ENCODE results near the gene CHMP5. TPM values are rescaled to one million over a fixed set of nuclear protein-coding genes. Genes with fewer than 3 reads are reported as not detected.
A peak's percentile ranks its signal among the peaks of the same experiment; 100 is the strongest.

Gene CHMP5
- total RNA-seq, 1 experiment from 2014 or later: 63.0 TPM

GRCh38 chr9:33232815-33233214 is 32.0 kb upstream of the CHMP5 start:
- intact Hi-C loops (cut with micrococcal nuclease; ENCODE audit: unreplicated experiment): loop anchor here (5.0 to 10.0 kb wide), 2 partner anchors 224 to 582 kb away; partner anchors contain the start of gene UBE2R2
- peak overlapping the region; percentile 38; the same call in 1 of the 2 replicates for H3K4me2 ChIP-seq
- H3K36me3 ChIP-seq (ENCODE audit: low read depth): no peaks in the 10 kb centered on the region
- no TSS peak for BruUV-seq (replicated peaks)
- H3K4me1 ChIP-seq (replicated peaks; ENCODE audit: insufficient read depth): peaks cover 67% of the 10 kb centered on the region
- H4K20me1 ChIP-seq (ENCODE audit: insufficient read depth): no peaks in the 10 kb centered on the region
- ChIA-PET POLR2A (ENCODE audit: unreplicated experiment) (interaction anchor here (0.6 kb wide), 1 partner anchor 842 kb away, joined by 3 read pairs; no protein-coding TSS in a partner anchor), CTCF (interaction anchor here (0.6 kb wide), 1 partner anchor 241 kb away, joined by 4 read pairs; the partner anchor contains the start of gene NOL6)
- no peak for DNase-seq
- H2AFZ ChIP-seq: no peak overlapping the region
- H3F3A ChIP-seq (ENCODE audit: insufficient read depth, low read depth): peaks cover 33% of the 10 kb centered on the region; the same call in 1 of the 2 replicates
- H3K79me2 ChIP-seq (ENCODE audit: low read depth): no peaks in the 10 kb centered on the region
- TF ChIP-seq CTCF (conservative IDR thresholded peaks at IDR 0.05): no peak
- H3K4me3 ChIP-seq: no peak overlapping the region
- no peak overlapping the region for H3K27ac ChIP-seq
- no peaks in the 10 kb centered on the region for H3K27me3 ChIP-seq (ENCODE audit: insufficient read depth, low read depth)
- no peaks in the 10 kb centered on the region for H3K9me2 ChIP-seq (ENCODE audit: insufficient read depth)
- H3K9me3 ChIP-seq (ENCODE audit: insufficient read depth, low read depth): no peaks in the 10 kb centered on the region

GRCh38 chr9:33233626-33234342 is 31.1 kb upstream of the CHMP5 start:
- Histone ChIP-seq H3F3A (ENCODE audit: insufficient read depth, low read depth) (peaks cover 33% of the 10 kb centered on the region; the same call in 1 of the 2 replicates), H3K79me2 (ENCODE audit: low read depth) (no peaks in the 10 kb centered on the region), H3K9me2 (ENCODE audit: insufficient read depth) (no peaks in the 10 kb centered on the region), H4K20me1 (ENCODE audit: insufficient read depth) (no peaks in the 10 kb centered on the region), H3K27me3 (ENCODE audit: insufficient read depth, low read depth) (no peaks in the 10 kb centered on the region), H3K4me2 (peak overlapping the region; percentile 38), H3K4me3 (no peak overlapping the region), H2AFZ (no peak overlapping the region), H3K4me1 (replicated peaks; ENCODE audit: insufficient read depth) (peaks cover 63% of the 10 kb centered on the region), H3K36me3 (ENCODE audit: low read depth) (no peaks in the 10 kb centered on the region), H3K9me3 (ENCODE audit: insufficient read depth, low read depth) (no peaks in the 10 kb centered on the region), H3K27ac (peak overlapping the region; percentile 11; the same call in 1 of the 2 replicates)
- DNase-seq: peak; percentile 86 to 91
- TF ChIP-seq CTCF (conservative IDR thresholded peaks at IDR 0.05) (no peak), EZH2 (IDR thresholded peaks at IDR 0.05; ENCODE audit: low read depth) (no peak)
- intact Hi-C loops (cut with micrococcal nuclease; ENCODE audit: unreplicated experiment): loop anchor here (5.0 to 10.0 kb wide), 2 partner anchors 224 to 581 kb away; partner anchors contain the start of gene UBE2R2
- BruUV-seq (replicated peaks): TSS peak; percentile 29
- ChIA-PET POLR2A (ENCODE audit: unreplicated experiment) (interaction anchor here (0.5 to 0.6 kb wide), 2 partner anchors 148 to 806 kb away, joined by 7 to 27 read pairs; no protein-coding TSS in a partner anchor), CTCF (interaction anchor here (0.6 to 0.8 kb wide), 2 partner anchors 213 to 240 kb away, joined by 4 to 7 read pairs; partner anchors contain the start of genes AQP3 and NOL6)

GRCh38 chr9:33234511-33235467 is 30.1 kb upstream of the CHMP5 start:
- H3K36me3 ChIP-seq (ENCODE audit: low read depth): no peaks in the 10 kb centered on the region
- H4K20me1 ChIP-seq (ENCODE audit: insufficient read depth): no peaks in the 10 kb centered on the region
- H3F3A ChIP-seq (ENCODE audit: insufficient read depth, low read depth): peaks cover 33% of the 10 kb centered on the region; the same call in 1 of the 2 replicates
- BruUV-seq (replicated peaks): TSS peak; percentile 65
- intact Hi-C loops (cut with micrococcal nuclease; ENCODE audit: unreplicated experiment): loop anchor here (5.0 to 10.0 kb wide), 2 partner anchors 223 to 580 kb away; partner anchors contain the start of gene UBE2R2
- no peaks in the 10 kb centered on the region for H3K9me2 ChIP-seq (ENCODE audit: insufficient read depth)
- ChIA-PET POLR2A (ENCODE audit: unreplicated experiment) (interaction anchor here (0.5 kb wide), 2 partner anchors 30 to 131 kb away, joined by 3 to 7 read pairs; partner anchors contain the start of genes BAG1 and CHMP5), CTCF (interaction anchor here (0.6 to 0.8 kb wide), 2 partner anchors 212 to 996 kb away, joined by 3 to 7 read pairs; partner anchors contain the start of gene AQP3)
- no peaks in the 10 kb centered on the region for H3K27me3 ChIP-seq (ENCODE audit: insufficient read depth, low read depth)
- DNase-seq: no peak
- H3K4me3 ChIP-seq: no peak overlapping the region
- no peak for TF ChIP-seq EZH2 (IDR thresholded peaks at IDR 0.05; ENCODE audit: low read depth)
- TF ChIP-seq CTCF (conservative IDR thresholded peaks at IDR 0.05): no peak
- no peaks in the 10 kb centered on the region for H3K79me2 ChIP-seq (ENCODE audit: low read depth)
- peak overlapping the region; percentile 11; the same call in 1 of the 2 replicates for H3K27ac ChIP-seq
- no peaks in the 10 kb centered on the region for H3K9me3 ChIP-seq (ENCODE audit: insufficient read depth, low read depth)
- peak overlapping the region; percentile 38 for H3K4me2 ChIP-seq
- no peak overlapping the region for H2AFZ ChIP-seq
- H3K4me1 ChIP-seq (replicated peaks; ENCODE audit: insufficient read depth): peaks cover 54% of the 10 kb centered on the region

Data from PC-9 (cell line).